Common myeloid progenitor, CD34-positive (primary cell): ENCODE results near the gene DBR1.

Experiments
- CTCF ChIA-PET: fragments of 350-600 bp; sonication (Branson Sonifier 250); formaldehyde crosslinking; loops from one replicate; lab custom pipeline; 2021; ENCODE audit warnings: antibody characterized with exemption; lab: Charles Lee
- POLR2A ChIA-PET: fragments of 350-600 bp; sonication (Branson Sonifier 250); formaldehyde crosslinking; loops from one replicate; lab custom pipeline; 2021; ENCODE audit warnings: antibody characterized with exemption; lab: Charles Lee
- DNase-seq, 3 donors: peaks; one replicate each; pipeline versions ENCODE4 v3.0.0 to v3.0.0-alpha.2; 2013
- H3K27ac ChIP-seq, 2 experiments: 1 replicate in 1 of 2; 2 replicates in 1 of 2; pipeline ENCODE4 v1.7.0; 2013; ENCODE audit warnings: inconsistent platforms in 2 of 2, low read length in 2 of 2, mild to moderate bottlenecking in 2 of 2, low read depth in 1 of 2, moderate library complexity in 1 of 2; ENCODE audit not compliant: severe bottlenecking in 2 of 2, insufficient read depth in 1 of 2, poor library complexity in 1 of 2
- H3K27me3 ChIP-seq, 5 experiments: replicated peaks in 2 of 5; 1 replicate in 3 of 5; 2 replicates in 2 of 5; pipeline versions ENCODE4 v1.6.1 to v1.7.0; 2013; ENCODE audit warnings: low read length in 4 of 5, mild to moderate bottlenecking in 2 of 5, moderate library complexity in 2 of 5, inconsistent platforms in 1 of 5; ENCODE audit not compliant: insufficient read depth in 5 of 5, control insufficient read depth in 4 of 5
- H3K36me3 ChIP-seq, 4 experiments: 1 replicate in 2 of 4; 2 replicates in 2 of 4; pipeline versions ENCODE4 v1.6.1 to v1.7.0; 2013; ENCODE audit warnings: low read length in 3 of 4, control low read depth in 1 of 4, mild to moderate bottlenecking in 1 of 4; ENCODE audit not compliant: control insufficient read depth in 4 of 4, insufficient read depth in 4 of 4
- H3K4me1 ChIP-seq, 4 experiments: 1 replicate in 3 of 4; 2 replicates in 1 of 4; pipeline versions ENCODE4 v1.6.1 to v1.7.1; 2013; ENCODE audit warnings: low read length in 3 of 4, mild to moderate bottlenecking in 3 of 4, control low read depth in 1 of 4, inconsistent platforms in 1 of 4, moderate library complexity in 1 of 4; ENCODE audit not compliant: control insufficient read depth in 4 of 4, insufficient read depth in 4 of 4; ENCODE audit errors: control extremely low read depth in 1 of 4
- H3K4me3 ChIP-seq, 7 experiments: 1 replicate in 4 of 7; 2 replicates in 3 of 7; pipeline versions ENCODE4 v1.5.1 to v1.7.0; 2013; ENCODE audit warnings: mild to moderate bottlenecking in 7 of 7, low read length in 6 of 7, moderate library complexity in 6 of 7, inconsistent platforms in 2 of 7, low read depth in 2 of 7, control low read depth in 1 of 7; ENCODE audit not compliant: insufficient read depth in 4 of 7, control insufficient read depth in 1 of 7; ENCODE audit errors: extremely low read depth in 1 of 7
- H3K9me3 ChIP-seq, 5 experiments: 1 replicate in 4 of 5; 2 replicates in 1 of 5; pipeline versions ENCODE4 v1.6.1 to v1.7.1; 2013; ENCODE audit warnings: low read length in 4 of 5, mild to moderate bottlenecking in 2 of 5, inconsistent platforms in 1 of 5, low read depth in 1 of 5, moderate library complexity in 1 of 5; ENCODE audit not compliant: control insufficient read depth in 4 of 5, insufficient read depth in 2 of 5; ENCODE audit errors: control extremely low read depth in 1 of 5
- WGBS: methylation state at CpG from one replicate; pipeline ENCODE4 v1.1.5; 2013; ENCODE audit not compliant: insufficient coverage; 5-methylcytosine and 5-hydroxymethylcytosine counted together

DBR1 gene

GRCh38 chr3:138188013-138188730 is 13.5 kb upstream of the DBR1 start:
- ChIA-PET CTCF (interaction anchor here (2.1 kb wide), 1 partner anchor 30 kb away, joined by 8 read pairs; no protein-coding TSS in a partner anchor), POLR2A (interaction anchor here (0.7 kb wide), 1 partner anchor 14 kb away, joined by 3 read pairs; no protein-coding TSS in a partner anchor)
- H3K9me3 ChIP-seq: no peaks in the 10 kb centered on the region
- 6% methylated on average over 12 of the region's 17 CpGs for WGBS
- H3K27me3 ChIP-seq: no peaks in the 10 kb centered on the region
- peaks cover 0 to 17% (median 11%) of the 10 kb centered on the region in 4 experiments for H3K36me3 ChIP-seq
- H3K4me1 ChIP-seq: peaks cover 14 to 25% (median 19%) of the 10 kb centered on the region in 4 experiments
- peak overlapping the region; percentile 99 for H3K27ac ChIP-seq
- H3K4me3 ChIP-seq: peak overlapping the region; percentile 84 to 99 (median 95)
- peak; percentile 66 to 90 (median 82) for DNase-seq

- Histone ChIP-seq H3K27ac (peak within 1 kb of the TSS; percentile 99), H3K9me3 (no peaks in the 10 kb centered on the region), H3K36me3 (peaks cover 0 to 17% (median 9%) of the 10 kb centered on the region in 4 experiments), H3K27me3 (no peaks in the 10 kb centered on the region), H3K4me3 (peak within 1 kb of the TSS; percentile 84 to 99 (median 95)), H3K4me1 (peaks cover 14 to 25% (median 19%) of the 10 kb centered on the region in 4 experiments)
- POLR2A ChIA-PET: interaction anchor here (0.7 to 1.1 kb wide), 3 partner anchors 12 to 16 kb away, joined by 3 to 6 read pairs (median 3); partner anchors contain the start of gene DBR1
- under 1% methylated on average over 48 of the region's 59 CpGs for WGBS
- no peak for DNase-seq
- CTCF ChIA-PET: interaction anchor here (0.7 to 2.1 kb wide), 5 partner anchors 17 to 160 kb away, joined by 3 to 8 read pairs (median 4); partner anchors contain the start of gene MRAS
Measured at GRCh38 chr3:138187296-138188012, 12.7 kb upstream of the DBR1 start, which contains the start of gene ARMC8. TSS of gene ARMC8 (plus strand) at chr3:138187301. CDS start at chr3:138187555, 254 bp downstream.

- 0% methylated on average over 22 of the region's 25 CpGs for WGBS
- Histone ChIP-seq H3K27me3 (no peaks in the 10 kb centered on the region), H3K4me1 (peaks cover 14 to 25% (median 19%) of the 10 kb centered on the region in 4 experiments), H3K36me3 (peaks cover 0 to 17% (median 8%) of the 10 kb centered on the region in 4 experiments), H3K27ac (peak overlapping the region; percentile 99), H3K4me3 (peak overlapping the region; percentile 84 to 99 (median 95)), H3K9me3 (no peaks in the 10 kb centered on the region)
- POLR2A ChIA-PET: interaction anchor here (0.5 to 1.1 kb wide), 3 partner anchors 12 to 754 kb away, joined by 3 to 6 read pairs (median 3); partner anchors contain the start of gene DBR1
- DNase-seq: peak; percentile 92 to 96 (median 95)
- CTCF ChIA-PET: interaction anchor here (0.7 to 2.1 kb wide), 6 partner anchors 10 to 161 kb away, joined by 3 to 8 read pairs (median 4); partner anchors contain the start of gene MRAS
Measured at GRCh38 chr3:138186803-138187295, 12.1 kb upstream of the DBR1 start.

- H3K4me3 ChIP-seq: peak overlapping the region in 6 of 7 experiments; percentile 84 to 99 (median 95)
- peaks cover 14 to 25% (median 19%) of the 10 kb centered on the region in 4 experiments for H3K4me1 ChIP-seq
- peak overlapping the region in 1 of 2 experiments; percentile 99 for H3K27ac ChIP-seq
- H3K9me3 ChIP-seq: no peaks in the 10 kb centered on the region
- CTCF ChIA-PET: interaction anchor here (1.1 to 2.1 kb wide), 5 partner anchors 11 to 162 kb away, joined by 3 to 8 read pairs (median 4); partner anchors contain the start of gene MRAS
- WGBS: 100% methylated on average over 1 of the region's 2 CpGs
- H3K27me3 ChIP-seq: no peaks in the 10 kb centered on the region
- H3K36me3 ChIP-seq: peaks cover 0 to 11% (median 3%) of the 10 kb centered on the region in 4 experiments
- DNase-seq: peak in 1 of 3 donors; percentile 10
- POLR2A ChIA-PET: interaction anchor here (0.5 to 1.1 kb wide), 3 partner anchors 11 to 755 kb away, joined by 3 to 6 read pairs (median 3); partner anchors contain the start of gene DBR1
Measured at GRCh38 chr3:138186221-138186620, 11.5 kb upstream of the DBR1 start.

GRCh38 chr3:138184994-138185393 is 10.3 kb upstream of the DBR1 start:
- Histone ChIP-seq H3K9me3 (no peaks in the 10 kb centered on the region), H3K36me3 (peaks cover 0 to 2% (median 0%) of the 10 kb centered on the region in 4 experiments), H3K4me3 (no peak overlapping the region), H3K4me1 (peaks cover 13 to 25% (median 17%) of the 10 kb centered on the region in 4 experiments), H3K27ac (no peak overlapping the region), H3K27me3 (no peaks in the 10 kb centered on the region)
- 80% methylated on average over 2 of the region's 3 CpGs for WGBS
- CTCF ChIA-PET: interaction anchor here (0.9 to 2.1 kb wide), 2 partner anchors 29 to 146 kb away, joined by 3 to 7 read pairs; no protein-coding TSS in a partner anchor
- DNase-seq: no peak
- POLR2A ChIA-PET: no interaction called here

GRCh38 chr3:138180375-138181029 is 5.8 kb upstream of the DBR1 start:
- Histone ChIP-seq H3K4me1 (no peaks in the 10 kb centered on the region), H3K4me3 (no peak overlapping the region), H3K36me3 (no peaks in the 10 kb centered on the region), H3K9me3 (no peaks in the 10 kb centered on the region), H3K27ac (no peak overlapping the region), H3K27me3 (no peaks in the 10 kb centered on the region)
- DNase-seq: peak; percentile 49 to 62 (median 56)
- ChIA-PET POLR2A (interaction anchor here (0.8 kb wide), 1 partner anchor 46 kb away, joined by 3 read pairs; no protein-coding TSS in a partner anchor), CTCF (interaction anchor here (0.5 to 4.3 kb wide), 11 partner anchors 33 to 252 kb away, joined by 3 to 24 read pairs (median 4); partner anchors contain the start of gene MRAS)
- WGBS: 0% methylated on average over 1 of the region's 2 CpGs
